Fibroblast of skin of right quadriceps (primary cell): ENCODE results near the gene NDUFAF8.

ENCODE experiments used
- DNase-seq: peaks from one replicate; pipeline ENCODE4 v3.0.0-alpha.2; 2013

Gene NDUFAF8

DNA sequence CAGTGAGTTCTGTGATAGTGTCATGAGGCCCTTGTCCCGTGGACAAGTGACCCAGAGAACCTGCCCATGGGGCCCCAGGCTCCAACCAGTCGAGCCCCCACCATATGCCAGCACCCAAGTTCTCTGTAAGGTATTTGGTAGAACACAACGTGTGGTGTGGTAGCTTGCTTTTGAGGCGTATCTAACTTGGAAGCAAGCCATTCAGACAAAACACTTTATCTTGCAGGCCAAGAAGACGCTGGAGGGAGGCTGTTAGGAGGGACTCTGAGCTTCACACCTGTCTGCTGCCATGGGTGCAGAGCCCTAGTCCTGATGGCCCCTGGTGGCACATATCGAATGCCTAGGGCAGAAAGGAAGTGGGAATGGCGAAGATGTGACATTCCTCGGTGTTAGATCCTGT, 1.6 kb downstream of the NDUFAF8 start:
- no peak for DNase-seq

DNA sequence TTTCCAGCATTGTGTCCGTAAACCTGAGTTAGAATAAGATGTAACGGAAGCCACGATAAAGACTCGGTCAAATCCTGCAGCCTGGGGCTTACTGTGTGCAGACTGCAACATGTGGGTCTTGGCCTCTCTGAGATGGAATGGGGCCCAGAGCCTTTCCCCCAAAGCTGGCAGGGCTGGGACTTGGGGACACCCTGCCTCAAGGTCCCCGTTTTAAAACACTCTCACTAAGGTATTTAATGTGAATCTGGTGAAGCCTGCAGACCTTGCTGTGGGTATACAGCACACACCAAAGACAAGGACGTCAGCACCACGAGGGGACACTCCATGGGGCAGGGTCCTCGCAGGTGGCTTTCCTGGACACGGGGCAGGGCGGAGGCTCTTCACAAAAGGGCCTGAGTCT, 2.1 kb downstream of the NDUFAF8 start:
- no peak for DNase-seq

DNA sequence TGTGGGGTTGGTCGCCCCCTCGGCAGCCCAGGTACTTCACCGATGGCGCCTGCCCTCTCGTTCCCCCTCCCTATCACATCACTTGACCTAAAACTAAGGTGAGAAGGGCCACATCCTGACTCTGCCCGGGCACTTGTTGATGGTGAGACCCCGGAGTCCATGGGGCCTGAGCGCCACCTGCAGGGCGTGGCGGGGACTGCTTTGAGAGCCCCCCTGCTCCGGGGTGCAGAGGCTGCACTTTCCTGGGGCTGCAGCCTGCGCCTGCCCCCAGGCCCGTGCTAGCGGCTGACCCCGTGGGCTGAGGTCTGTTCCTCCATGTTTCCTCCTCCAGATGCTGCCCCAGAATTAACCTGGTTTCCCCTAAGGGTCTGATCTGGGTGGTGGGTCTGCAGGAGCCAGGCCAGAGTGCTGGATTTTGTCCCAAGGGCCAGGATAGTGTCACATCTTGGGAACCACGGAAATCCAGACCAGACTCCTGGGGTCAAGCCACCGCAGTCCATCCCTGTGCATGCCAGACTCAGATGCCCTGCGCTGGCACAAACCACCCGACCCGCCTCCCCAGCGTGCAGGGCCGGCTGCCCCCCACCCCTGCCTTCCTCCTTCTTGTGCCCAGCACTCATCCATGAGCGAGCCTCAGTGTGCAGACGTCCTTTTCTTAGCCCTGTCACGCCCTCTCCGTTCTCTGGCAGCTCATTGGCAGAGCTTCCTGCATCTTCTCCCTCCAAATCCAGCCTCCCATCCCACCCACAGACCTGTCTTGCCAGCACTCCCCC, 2.7 kb downstream of the NDUFAF8 start:
- DNase-seq = peak; percentile 22

DNA sequence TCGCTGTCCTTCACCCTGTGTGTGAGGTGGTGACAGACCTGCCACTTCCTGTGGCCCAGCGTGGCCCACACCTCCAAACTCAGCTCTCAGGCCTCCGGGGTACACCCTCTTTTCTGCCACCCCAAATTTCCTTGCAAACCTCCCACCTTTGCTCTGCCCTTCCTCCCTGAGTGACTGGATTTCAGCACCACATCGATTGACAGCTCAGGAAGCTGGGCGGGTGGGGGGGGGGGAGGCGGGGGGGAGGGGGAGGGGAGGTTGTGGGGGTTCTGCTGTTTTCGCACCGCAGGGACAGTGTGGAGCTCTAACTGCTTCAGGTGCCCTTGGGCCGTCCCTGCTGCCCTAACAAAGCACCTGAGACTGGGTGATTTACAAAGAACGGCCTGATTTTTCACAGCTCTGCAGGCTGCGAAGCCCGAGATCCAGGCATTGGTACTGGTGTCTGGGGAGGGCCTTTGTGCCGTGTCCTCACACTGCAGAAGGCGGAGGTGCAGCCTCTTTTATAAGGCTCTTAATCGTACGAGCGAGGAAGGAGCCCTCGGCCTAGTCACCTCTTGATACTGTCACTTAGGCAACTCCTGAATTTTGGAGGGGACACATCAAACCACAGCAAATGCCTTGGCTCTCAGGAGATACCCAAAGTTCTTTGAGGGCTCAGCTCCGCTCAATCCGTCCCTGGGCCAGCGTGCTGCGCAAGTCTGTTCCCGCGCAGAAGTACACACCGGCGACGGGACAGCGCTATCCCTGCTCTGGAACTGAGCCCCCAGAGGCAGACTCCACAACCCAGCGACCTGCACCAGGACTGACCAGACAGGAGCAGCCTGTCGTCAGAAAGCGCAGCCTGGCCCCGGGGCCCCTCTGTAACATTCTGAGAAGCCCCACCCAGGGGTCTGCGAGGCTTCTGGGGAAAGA, 3.6 kb downstream of the NDUFAF8 start:
- no peak for DNase-seq

DNA sequence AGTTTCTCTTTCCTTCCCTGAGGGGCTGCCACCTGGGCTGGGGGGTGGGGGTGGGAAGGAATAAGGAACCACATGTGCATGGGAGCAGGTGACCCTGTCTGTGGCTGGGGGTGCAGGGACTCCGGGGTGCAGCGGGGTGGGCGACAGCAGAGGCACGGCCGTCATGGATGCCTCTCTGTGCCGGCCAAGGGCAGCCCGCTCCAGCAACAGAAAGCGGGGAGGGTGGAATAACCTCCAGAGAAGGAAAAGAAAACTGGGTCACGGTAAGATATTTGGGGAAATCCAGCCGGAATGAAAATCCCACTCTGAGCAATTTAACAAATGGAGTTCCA, 4.2 kb downstream of the NDUFAF8 start:
- DNase-seq = no peak

DNA sequence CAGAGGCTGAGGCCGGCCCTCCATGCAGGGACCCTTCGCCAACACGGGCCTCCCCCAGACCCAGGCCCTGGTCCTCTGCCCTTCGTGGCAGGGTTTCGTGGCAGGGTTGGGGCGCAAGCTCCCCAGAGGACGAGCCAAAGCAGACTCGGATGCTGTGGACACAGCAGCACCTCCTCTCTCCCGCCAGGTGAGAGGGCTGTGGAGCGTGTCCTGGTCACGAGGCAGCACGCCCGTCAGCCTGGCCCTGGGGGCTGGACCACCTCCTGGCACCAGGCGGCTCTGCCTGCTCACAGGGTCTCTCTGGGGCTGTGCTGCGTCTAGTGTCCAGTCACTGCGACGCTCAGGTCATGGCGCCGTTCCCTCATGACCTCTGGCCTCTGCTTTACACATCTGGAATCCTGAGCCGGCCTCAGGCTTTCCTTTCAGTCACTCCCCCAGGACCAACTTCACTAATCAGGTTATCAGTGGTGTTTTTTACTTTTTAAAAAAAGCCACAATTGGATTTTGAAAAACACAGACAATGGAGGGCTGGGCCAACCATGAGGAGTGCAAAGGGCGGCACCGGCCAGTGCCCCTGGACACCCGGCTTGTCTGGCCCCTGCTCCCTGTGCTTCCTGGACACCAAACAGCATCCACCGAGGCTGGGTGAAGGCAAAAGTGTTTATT, 5.4 kb downstream of the NDUFAF8 start:
- DNase-seq = no peak

DNA sequence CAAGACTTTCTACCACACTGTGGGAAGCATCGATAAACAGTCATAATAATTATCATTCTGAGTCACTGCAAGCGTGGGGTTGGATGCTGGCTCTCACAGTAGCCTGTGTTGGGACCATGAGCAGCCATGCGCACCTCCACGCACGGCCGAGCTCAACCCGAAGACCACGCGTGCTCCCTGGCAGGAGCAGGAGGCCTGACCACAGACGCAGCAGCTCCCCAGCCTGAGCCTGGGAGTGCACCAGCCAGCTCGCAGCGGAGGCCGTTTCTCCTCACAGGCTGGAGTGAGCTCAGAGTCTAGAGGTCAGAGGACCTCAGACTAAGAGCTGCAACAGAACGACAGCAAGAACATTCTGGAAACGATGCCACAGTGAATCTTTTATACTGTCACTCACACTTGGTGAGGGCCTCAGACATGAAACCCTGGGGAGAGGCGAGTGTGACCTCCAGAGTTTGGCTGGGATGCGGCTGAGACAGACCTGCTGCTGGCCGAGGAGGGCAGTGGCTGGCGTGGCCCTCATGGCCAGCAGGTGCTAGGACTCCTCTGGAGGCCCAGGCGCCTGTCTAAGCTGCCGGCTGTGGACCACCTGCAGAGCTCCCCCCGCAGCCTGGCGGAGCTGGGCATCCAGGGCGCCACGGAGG, 6.0 kb downstream of the NDUFAF8 start:
- DNase-seq = no peak

DNA sequence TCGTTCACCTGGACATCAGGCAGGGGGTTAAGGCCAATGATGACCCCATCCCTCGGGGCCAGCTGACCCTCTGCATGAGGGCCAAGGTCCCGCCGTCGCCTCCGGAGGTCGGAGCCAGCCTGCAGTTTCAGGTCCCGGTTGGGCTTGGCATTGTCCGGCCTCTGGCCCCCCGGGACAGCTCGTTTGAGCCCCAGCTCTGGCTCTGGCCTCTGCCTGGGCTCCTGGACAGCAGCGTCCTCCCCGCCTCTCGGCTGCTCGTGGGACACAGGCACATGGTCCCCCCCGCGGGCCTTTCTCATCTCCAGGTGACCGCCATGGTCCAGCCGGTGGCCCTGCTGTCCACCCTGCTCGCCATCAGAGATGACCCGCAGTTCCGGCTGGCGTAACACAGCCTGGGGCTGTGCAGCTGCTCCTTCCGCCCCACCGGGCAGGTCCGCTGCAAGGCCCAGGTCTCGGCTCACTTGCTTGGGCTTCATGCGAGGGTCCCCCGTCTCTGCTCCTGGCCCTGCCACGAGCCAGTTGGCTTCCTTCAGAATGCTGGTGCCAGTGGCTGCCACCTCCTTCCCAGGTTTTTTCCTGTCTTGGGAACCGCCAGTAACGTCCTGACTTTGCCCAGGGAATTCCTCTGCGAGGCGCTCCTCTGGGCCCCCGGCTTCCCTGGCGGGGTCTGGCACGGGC, 6.7 kb downstream of the NDUFAF8 start:
- no peak for DNase-seq

DNA sequence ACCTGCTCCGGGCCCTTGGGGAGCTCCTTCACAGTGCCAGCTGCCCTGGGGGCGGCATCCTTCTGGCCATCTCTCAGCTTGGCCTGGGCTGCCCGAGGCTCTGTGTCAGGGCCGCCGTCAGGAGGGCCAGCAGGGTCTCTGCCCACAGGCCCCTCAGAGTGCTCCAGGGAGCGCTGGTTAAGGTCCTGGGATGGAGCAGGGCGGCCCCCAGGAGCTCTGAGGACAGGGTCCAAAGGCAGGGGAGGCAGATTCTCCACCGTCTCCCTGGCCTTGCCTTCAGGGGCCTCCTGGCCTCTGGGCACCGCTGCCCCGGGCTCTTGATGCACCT, 7.2 kb downstream of the NDUFAF8 start:
- no peak for DNase-seq

DNA sequence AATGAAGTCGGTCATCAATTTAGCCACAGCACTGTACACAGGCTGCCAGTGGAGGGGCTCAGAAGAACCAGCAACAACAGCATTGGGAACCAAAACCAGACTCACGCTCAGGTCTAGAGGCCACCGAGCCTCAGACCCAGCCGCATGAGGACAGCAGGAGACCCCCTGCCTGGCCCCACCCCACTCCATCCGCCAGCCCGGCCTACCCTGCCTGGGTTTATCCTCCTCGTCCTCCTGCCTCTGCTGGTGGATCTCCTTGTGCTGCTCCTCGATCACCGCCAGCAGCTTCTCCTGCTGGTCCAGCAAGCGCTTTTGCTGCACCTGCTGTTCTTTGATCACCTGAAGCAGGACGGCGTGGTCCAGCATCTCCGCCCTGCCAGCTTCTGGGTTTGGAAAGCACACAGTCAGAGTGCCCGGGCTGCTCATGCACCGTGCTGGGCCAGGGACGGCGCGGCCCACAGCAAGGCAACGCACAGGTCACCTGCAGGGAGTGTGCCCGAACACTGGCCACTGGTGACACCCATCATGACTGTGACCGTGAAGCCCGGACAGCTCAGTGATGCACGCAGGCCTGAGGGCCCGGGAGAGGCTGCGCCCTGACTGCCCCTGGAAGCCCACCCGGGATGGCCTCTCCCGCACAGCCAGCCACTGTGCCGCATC, 7.7 kb downstream of the NDUFAF8 start:
- no peak for DNase-seq

DNA sequence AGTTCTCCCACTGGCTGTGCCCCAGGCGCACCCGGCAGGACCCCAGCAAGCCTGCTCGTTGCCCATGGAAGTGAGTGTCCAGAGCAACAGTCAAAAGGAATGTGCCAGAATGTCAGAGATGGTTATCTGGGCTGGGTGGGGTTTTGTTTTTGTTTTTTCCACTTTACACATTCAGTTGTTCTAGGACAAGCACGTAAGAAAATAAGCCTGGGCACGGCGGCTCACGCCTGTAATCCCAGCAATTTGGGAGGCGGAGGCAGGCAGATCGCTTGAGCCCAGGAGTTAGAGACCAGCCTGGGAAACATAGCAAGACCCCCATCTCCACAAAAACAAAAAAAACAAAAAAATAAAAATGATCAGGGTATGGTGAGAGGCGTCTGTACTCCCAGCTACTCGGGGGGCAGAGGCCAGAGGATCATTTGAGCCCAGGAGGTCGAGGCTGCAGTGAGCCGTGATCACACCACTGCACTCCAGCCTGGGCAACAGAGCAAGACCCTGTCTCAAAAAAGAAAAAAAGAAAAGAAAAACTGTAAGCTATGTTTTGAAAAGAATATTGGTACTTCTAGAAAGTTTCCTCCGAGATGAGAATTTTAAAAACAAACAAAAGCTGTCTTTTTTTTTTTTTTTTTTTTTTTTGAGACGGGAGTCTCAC, 8.3 kb downstream of the NDUFAF8 start:
- DNase-seq = no peak

DNA sequence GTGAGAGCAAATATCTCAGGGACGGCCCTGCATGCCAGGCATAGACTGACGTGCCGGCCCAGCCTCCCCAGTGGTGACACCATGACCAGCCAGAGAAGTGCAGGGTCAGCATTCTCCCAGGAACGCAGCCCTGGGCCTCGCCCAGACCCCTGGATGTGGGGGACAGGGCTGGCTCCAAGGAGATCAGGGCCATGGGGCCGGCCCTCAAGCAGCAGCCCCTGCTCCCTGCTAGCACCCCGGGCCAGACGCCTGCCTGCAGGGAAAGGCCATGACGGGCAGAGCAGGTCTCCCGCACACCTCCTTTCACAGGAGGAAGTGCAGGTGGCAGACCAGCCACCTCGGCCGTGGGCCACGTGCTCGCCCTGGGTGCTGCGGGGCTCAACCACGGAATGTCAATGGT, 9.5 kb downstream of the NDUFAF8 start:
- DNase-seq = no peak

DNA sequence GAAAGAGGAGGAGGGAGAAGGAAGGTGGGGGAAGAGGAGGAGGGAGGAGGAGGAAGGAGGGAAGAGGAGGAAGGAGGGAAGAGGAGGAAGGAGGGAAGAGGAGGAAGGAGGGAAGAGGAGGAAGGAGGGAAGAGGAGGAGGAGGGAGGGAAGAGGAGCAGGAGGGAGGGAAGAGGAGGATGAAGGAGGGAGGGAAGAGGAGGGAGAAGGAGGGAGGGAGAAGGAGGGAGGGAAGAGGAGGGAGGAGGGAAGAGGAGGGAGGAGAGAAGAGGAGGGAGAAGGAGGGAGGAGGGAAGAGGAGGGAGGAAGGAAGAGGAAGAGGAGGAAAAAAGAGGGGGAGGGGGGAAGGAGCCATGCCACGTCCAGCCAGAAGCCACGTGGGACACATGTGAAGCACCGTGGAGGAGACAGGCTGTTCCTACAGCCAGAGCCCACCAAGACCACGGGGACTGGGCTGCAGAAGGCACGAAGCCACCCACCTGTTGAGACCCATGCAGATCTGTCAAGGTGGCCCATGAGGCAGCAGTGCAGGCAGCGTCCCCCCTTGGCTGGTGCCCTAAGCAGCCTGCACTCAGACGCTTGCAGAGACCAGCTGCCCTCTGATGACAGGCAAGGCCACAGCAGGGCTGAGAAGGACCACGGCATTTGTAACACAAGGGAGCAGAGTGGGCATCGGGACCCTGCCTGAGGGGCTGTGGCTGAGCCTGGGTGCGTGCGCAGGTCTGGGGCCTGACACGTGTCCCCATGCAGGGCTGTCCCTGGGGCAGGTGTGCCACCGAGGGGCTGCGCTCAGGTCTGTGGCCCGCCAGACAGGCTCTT, 10.3 kb downstream of the NDUFAF8 start:
- DNase-seq = no peak

DNA sequence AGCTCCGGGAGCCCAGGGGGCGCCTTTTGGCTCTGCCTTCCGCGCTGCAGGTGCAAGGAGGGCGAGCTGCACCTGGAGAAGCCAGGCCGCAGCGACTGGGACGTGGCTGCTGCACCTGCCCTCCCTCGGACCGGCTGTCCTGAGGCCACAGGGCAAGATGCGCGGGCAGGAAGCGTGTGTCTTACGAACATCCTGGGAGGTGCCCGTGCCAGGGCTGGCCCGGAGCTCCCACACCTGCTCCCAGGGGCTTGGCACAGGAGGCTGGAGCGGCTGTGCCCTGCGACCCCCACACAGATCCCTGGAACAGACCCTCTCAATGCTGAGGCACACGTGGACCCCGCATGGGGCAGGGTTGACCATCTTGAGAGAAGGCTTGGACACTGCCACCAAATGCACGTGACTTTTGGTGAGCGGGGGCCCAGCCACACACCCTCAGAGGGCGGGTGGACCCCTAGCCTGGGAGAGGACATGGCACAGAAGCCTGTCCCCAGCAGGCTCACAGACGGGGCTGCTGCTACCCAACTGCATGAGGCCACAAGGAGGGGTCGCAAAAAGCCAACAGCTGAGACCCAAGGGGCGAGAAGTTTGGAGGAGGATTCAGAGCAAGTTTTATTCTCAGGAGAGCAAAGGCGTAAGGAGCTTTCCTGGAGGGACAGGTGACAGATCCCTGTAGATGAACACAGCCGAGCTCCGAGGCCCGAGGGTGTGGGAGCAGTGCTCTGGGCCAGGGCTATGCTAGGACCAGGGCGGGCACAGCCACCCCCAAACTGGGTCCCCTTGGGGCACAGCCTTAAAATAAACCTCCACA, 11.4 kb downstream of the NDUFAF8 start:
- DNase-seq = no peak

DNA sequence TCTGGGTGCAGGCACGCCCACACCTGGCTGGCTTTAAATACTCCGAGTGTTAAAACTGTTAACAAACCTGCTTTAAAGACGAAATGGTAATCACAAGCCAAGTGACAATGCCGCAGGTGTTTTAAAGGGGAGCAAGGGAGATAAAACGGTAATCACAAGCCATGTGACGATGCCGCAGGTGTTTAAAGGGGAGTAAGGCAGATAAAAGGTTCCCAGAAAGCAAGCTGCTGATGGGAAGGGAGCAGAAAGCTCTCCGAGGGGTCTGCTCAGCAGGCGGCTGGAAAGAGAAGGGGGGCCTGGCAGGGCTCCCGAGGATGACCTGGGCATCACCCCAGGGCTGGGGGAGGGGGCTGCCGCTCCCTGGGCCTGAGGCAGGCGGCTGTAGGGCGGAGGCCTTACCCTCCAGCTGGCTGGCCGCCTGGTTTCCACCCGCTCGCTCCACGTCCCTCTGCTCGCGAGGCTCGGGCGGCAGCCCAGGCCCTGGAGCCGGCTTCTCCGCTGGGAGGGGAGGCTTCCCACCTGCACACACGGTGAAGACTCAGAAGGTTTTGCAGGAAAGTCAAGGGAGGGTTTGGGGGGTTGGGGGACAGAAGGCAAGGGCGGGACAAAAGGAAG, 12.1 kb downstream of the NDUFAF8 start:
- DNase-seq = no peak

DNA sequence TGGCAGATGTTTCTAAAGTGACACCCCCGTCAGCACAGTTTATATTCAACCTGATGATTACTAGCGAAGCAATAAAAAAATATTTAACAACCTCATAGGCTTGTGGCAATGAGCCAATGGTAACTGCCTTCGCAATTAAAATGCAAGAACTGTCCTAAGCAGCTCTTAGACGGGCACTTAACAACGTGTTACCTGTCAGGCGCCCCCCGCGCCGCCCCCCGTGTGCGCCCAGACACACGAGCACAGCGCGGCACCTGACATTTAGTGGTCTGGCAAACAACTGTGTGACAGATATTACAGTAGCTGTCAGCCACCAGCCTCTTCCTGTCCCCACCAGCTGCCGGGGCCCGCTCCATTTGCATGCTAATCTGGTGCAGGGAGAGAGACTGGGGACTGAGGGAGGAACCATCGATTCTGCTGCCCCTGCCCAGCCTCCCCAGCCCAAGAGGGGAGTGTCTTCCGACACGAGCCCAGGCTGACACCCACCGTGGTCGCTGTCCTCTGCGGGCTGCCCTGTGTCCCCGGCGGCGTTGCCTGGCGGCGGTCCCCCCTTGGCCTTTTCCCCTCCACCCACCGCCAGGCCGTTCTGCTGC, 12.7 kb downstream of the NDUFAF8 start:
- DNase-seq = no peak

DNA sequence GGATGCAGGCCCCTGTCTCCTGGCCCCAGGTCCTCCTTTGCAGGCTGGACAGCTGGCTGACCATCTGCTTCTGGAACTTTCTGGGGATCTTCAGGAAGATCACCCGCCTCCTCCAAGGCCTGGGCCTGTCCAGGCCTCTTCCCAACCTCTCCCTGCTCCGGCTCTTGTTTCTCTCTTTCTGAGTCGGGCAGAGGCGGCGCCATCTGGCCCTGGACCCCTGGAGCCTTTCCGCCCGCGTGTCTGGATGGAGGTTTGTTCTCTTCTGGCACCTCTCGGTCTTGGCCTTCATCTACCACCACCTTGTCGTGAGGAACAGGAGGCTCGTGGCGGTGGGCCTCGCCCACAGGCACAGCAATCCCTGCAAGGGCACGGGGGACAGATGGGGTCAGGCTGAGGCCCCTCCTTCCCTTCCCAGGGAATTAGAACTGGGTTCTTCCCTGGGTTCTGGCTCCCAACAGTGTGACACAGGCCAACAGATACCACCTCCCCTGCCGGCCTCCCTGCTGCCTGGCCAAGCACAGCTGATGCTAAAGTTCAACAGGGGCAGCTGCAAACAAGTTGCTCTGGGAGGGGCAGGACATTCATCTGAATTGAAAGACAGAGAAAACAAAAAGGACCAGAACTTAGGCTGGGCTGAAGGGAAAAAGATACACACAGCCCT, 13.3 kb downstream of the NDUFAF8 start:
- no peak for DNase-seq

DNA sequence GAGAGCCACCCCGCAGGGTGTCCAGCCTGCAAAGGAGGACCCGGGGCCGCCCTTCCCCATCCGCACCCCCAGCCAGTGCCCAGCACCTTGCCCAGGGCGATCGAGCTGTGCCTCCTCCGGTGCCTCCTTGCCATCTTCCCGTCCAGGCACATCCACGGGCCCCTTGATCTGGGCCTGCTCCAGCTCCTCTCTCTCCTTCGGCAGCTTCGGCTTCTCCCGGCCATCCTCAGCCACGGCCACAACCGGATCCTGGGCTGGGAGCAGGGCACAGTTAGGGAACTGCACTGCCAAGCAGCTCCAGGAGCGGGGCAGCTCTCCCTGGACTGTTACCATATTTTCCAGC, 13.8 kb downstream of the NDUFAF8 start:
- DNase-seq = no peak
